CD4-positive, alpha-beta T cell treated with Interleukin-4 for 4 hours (primary cell): Measurements from ENCODE around the gene RARB.

Experiments
- DNase-seq: peaks from one replicate; pipeline ENCODE4 v3.0.0-alpha.2; 2020

The RARB gene

GRCh38 chr3:25473246-25473645 lies 45.2 kb downstream of the RARB start:
- no peak for DNase-seq

DNA sequence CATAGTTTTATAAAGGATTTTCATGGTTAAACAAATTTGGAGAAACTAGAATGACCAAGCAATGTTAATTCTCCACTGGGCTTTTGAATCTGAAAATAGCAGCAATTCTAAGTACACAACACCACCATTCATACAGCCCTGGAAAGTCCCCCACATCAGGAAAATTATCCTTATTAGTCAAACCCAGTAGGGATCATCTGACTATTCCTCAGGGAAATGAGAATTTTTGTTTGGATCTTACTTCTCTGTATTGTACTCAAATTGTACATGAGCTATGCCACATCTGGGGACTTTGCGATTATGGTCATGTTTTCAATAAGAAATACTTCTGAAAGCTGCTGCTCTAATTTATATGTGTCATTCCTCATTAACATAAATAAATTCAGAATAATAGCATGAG lies 46.0 kb downstream of the RARB start:
- DNase-seq = no peak

DNA sequence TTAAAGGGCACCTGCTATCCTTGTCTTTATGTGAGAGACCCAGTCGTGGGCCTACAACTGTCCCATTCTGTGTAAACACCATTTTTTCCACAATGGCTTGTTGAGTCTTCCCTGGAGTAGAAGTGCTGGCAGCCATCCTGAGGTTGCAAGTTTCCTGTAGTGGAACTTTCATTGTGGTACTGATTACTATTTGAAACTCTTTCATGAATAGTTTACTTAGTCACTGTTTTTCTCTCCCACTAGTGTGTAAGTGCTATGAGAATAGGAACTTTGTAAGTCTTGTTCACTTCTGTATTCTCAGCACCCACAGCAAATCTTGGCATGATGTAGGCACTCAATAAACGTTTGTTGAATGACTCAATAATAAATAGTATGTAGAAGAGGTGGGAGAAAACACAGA lies 48.6 kb downstream of the RARB start:
- DNase-seq = no peak

GRCh38 chr3:25478211-25478757 lies 50.2 kb downstream of the RARB start:
- no peak for DNase-seq

DNA sequence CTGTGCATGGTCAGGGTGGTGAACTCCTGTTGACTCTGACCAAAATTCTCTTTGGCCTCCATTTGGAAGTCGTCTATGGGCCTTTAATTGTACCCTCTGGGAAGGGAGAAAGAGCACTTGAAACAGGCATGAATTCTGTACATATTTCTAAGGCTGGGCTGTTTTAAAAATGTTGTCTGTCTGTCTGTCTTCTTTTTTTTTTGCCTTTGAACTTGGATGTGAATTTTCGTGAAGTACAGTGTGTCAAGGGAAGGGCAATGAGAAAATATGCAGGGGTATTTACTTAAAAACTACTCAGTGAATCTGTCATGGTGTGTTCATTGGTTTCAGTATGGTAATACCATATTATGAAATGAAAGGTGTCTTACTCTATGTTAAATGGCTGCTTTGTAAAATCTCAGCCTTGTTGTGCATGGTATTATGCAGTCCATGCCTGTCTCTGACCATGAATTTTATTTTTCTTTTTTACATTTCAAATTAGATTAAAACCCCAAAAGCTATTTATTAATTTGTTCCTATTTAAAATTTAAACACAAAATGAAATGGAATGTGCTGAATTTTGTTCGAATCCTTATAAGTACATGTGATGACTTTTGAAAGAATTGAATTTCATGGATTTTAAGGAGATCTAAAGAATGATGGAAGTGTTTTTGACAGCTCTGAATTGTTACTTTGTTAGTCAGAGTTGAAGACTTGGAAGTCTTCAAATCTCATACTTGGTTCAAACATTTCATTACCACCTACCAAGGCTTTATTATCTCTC lies 51.1 kb downstream of the RARB start:
- DNase-seq = no peak

DNA sequence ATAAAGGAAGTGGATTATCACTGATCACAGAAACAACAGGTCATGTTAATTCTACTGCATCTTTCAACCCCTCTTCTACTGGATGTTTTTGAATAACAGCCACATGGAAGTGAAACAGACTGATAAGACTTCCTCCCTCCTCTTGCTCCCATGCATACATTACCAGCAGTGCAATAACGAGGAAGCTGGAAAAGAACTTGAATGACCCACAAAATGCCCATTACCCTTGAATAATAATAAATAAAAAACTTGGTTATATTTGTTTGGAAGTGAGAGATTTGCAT lies 51.6 kb downstream of the RARB start:
- DNase-seq = no peak

- DNase-seq = no peak
Observed at GRCh38 chr3:25480811-25481210, 52.7 kb downstream of the RARB start.

GRCh38 chr3:25481386-25481785 lies 53.3 kb downstream of the RARB start:
- DNase-seq = no peak

DNA sequence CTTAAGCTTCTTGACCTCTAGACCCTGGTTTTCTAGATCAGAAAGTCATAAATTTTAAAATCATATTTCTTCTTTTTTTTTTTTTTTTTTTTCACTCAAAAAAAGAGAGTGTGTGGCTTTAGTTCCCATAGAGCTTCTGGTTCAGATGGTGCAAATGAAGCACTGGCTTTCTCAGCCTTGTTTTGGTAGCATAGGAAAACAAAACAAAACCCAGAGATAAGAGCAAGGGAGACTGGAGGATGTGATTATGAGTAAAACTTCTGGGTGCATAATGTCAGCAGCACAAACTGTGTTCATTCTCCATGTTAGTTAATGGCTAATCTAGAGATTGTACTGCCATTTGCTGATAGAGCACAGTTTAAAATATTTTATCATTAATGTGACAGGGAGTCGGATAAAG lies 55.4 kb downstream of the RARB start:
- no peak for DNase-seq

GRCh38 chr3:25485673-25486072 lies 57.6 kb downstream of the RARB start:
- DNase-seq = no peak

DNA sequence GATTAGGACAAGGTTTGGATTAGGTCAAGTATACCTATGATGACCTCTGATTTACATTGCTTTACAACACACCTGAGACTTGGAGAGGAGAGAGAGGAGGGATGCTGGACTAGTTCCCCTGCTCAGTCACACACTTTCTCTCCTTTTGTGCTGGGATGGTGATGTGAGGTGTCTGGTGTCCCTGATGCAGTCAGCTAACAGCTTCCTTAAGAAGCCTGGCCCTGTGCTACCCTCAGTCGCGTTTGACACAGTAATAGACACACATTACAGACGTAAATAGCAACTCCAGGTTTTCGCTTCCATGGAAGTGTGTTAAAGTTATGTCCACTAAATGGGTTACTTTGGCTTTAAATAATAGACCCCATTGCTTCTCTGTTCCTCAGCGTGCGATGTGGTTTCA lies 58.9 kb downstream of the RARB start:
- no peak for DNase-seq

DNA sequence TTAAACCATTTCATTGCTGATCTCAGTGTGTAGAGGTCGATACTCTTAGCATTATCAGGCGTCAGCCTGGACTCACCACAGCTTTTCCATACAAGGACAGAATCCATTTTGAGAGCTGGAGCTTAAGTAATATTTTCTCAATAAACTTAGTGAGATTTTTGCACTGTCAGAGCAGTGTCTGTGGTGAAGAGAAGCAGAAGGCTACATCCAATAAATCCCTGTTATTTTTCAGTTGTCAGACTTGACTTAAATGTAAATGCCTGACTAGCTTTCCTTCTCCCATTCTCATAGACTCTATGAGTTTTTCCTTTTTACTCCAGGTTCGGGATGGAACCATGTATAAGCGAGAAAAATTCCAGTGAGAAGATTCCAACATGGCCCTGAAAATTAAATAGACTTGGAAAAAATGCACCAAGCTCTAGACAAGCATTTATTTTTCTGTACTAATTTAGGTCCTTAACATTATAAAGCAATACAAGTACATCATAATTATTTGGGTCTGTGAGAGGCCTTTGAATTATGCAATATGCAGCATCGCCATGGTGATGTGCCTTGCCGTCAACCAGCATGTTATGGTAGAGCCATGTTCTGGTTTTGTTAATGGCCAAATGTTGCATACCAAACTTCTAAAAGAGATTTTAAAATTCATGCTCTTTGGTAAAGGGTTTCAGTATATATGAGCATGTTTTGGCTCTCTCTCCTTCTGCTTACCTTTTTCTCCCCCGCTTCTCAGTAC lies 62.0 kb downstream of the RARB start:
- DNase-seq = no peak

DNA sequence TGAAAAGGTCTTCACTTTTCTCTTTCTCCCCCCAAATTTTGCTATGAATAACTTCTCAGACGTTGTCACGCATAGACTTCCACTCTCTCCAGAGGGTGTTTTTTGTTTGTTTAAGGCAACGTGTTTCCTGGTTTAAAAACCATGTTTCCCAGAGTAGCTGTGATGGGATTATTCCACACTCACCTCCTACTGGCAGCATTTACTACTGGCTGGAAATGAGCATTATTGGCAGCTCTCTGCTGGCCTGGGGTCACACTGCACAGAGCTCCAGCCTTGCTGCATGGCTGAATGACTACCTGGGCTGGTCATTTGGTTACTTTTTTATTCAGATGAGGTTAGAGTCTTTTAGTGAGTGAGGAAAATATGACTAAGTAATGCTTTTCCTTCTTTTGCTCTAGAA lies 65.2 kb downstream of the RARB start:
- no peak for DNase-seq

DNA sequence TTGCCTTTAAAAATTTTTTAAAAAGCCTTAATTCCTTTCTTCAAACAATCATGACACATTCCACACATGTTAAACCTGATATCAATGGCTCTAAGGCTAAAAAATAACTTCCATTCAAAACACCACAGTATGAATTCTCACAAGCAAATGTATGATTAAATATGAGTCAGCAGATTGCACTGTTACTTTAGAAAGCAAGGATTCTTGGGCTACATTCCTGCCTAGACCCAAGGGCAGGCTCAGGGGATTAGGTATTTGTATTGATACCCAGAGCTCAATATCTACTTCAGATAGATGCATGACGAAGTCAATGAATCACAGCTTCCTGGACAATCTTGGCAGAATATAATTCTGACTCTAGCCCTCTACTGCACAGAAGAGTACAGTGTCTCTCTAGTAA lies 65.7 kb downstream of the RARB start:
- DNase-seq = no peak

GRCh38 chr3:25495304-25495703 lies 67.2 kb downstream of the RARB start:
- no peak for DNase-seq

GRCh38 chr3:25495726-25496253 lies 67.7 kb downstream of the RARB start:
- no peak for DNase-seq

DNA sequence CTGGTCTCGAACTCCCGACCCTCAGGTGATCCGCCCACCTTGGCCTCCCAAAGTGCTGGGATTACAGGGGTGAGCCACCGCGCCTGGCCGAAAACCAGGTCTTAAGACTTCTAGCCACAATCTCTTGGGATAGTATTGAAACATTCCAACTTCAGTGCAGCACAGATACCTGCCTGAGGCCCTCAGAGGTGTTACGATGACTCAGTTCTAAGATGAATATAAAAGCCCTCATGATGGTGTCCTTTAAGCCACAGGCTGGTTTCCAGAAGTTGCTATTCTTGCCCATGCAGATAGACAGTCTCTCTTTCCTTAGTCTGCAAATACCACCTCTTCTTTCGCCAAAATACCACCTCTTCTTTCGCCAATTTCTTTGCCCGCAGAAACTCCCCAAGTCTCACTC lies 69.0 kb downstream of the RARB start:
- DNase-seq = no peak

- no peak for DNase-seq
Observed at GRCh38 chr3:25500706-25501210, 72.7 kb downstream of the RARB start.

DNA sequence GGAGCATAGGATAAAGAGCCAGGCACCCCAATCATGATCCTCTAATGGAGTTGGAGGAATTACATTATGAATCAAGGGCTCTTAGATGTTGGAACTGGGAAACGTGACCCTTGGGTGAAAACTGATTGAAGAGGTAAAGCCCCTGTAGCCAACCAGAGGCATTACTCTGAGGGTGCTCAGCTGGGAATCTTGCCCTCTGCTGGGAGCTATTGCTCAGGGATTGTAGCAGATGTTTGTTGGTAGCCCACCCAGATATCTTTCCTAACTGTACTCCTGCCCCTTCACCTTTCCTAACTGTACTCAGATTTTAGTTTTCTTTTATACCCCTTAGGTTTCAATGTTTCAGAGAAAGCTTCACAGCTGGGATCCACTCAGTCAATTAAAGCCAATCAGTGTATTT lies 74.2 kb downstream of the RARB start:
- DNase-seq = no peak

DNA sequence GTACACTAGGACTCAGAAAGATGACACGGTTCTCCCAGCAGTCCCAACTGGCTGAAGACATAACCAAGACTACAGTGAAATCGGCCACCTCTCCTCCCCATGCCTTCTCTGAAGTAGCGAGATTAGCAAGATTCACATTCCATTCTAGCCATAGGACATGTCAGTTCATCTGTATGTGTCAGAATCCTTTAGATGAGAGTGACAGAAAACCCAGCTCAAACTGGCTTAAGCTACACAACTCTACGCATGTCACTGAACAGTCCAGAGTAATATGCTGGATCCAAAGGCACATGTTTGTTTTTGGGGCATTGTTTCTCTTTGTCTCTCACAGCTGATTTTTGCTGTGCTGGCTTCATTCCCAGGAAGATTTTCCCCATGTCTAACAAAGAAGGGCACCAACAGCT lies 75.8 kb downstream of the RARB start:
- no peak for DNase-seq

DNA sequence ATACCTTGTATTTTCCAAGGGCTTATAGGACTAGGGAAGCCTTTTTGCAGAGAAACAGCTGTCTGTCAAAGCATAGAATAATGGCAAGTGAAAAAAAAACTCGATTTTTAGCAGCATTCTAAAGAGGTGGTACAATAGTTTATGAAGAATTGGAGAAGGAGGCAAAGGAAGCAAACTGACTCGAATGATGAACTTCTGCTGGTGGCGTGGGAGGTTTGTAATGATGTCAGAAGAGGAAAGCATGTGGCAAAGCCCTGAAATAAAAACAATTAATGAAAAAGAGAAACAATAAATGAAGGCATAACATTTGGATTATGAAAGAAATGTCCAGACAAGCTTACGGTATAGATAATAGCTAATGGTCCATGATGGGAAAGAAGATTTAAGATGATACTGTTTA lies 77.5 kb downstream of the RARB start:
- no peak for DNase-seq

GRCh38 chr3:25507811-25508210 lies 79.7 kb downstream of the RARB start:
- DNase-seq = no peak

DNA sequence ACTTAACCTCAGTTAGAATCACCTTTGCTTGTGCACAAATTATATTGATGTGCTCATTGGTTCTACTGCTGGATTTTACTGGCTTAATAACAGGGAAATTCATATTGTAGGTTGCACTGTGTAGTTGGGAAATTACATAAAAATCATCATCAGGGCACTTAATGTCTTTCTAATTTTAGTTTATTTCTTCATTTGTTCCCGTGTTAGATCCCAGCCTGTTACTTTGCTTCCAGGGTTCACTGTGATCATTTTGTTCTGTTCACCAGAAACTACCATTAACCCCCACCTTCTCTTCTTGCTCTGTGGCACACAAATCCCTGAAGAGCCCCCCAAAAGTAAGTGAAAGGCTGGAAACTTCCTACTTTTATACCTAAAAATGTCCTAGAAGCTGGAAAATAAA lies 80.4 kb downstream of the RARB start:
- DNase-seq = no peak

DNA sequence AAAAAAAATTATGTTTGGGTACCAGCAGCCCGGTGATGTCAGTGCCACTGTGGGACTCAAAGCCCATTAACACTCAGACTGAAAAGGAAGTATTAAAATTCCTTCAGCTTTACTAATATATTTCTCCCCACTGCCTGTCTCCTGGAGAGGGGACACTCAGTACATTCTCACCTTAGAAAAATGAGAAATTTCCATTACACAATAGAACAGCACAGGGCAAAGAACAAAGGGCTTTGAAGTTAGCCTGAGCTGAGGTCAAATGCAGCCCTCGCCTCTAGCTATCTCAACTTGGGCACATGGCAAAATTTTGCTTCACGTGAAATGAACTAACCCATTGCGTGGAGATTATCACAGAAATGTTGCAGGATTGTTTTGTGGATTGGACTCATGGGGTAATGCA lies 80.8 kb downstream of the RARB start:
- no peak for DNase-seq
